H9 (cell line): ENCODE measurements around the gene OR5AC2. TPM values are rescaled to one million over a fixed set of nuclear protein-coding genes. Genes with fewer than 3 reads are reported as not detected.

Experiments used
- DNase-seq: peaks from one replicate; pipeline ENCODE4 v3.0.0-alpha.2; 2017
- H2AFZ ChIP-seq: one replicate; pipeline ENCODE4 v1.6.1; 2013; ENCODE audit warnings: mild to moderate bottlenecking, low read length, control low read depth, moderate library complexity
- H2AK5ac ChIP-seq: 2 replicates; pipeline ENCODE4 v1.6.1; 2013; ENCODE audit warnings: low read length, control low read depth, mixed read lengths; ENCODE audit not compliant: insufficient read length
- H2BK120ac ChIP-seq: one replicate; pipeline ENCODE4 v1.6.1; 2013; ENCODE audit warnings: low read depth, mild to moderate bottlenecking, low read length, control low read depth, inconsistent platforms; ENCODE audit not compliant: poor library complexity, severe bottlenecking
- H2BK12ac ChIP-seq: 2 replicates; pipeline ENCODE4 v1.6.1; 2013; ENCODE audit warnings: low read length, control low read depth, mixed read lengths, low read depth; ENCODE audit not compliant: insufficient read length
- H2BK15ac ChIP-seq: 2 replicates; pipeline ENCODE4 v1.6.1; 2013; ENCODE audit warnings: low read depth, low read length, control low read depth
- H2BK20ac ChIP-seq: one replicate; pipeline ENCODE4 v1.6.1; 2013; ENCODE audit warnings: low read depth, mild to moderate bottlenecking, low read length, control low read depth, inconsistent platforms; ENCODE audit not compliant: poor library complexity, severe bottlenecking
- H2BK5ac ChIP-seq: 2 replicates; pipeline ENCODE4 v1.6.1; 2013; ENCODE audit warnings: low read length, control low read depth, mixed read lengths; ENCODE audit not compliant: insufficient read length
- H3K14ac ChIP-seq: 2 replicates; pipeline ENCODE4 v1.6.1; 2013; ENCODE audit warnings: low read length, control low read depth; ENCODE audit not compliant: insufficient read depth
- H3K18ac ChIP-seq: 2 replicates; pipeline ENCODE4 v1.6.1; 2013; ENCODE audit warnings: low read depth, mild to moderate bottlenecking, mixed read lengths, low read length, control low read depth; ENCODE audit not compliant: insufficient read length
- H3K23ac ChIP-seq: 2 replicates; pipeline ENCODE4 v1.6.1; 2013; ENCODE audit warnings: low read length, control low read depth, mixed read lengths, low read depth; ENCODE audit not compliant: insufficient read length
- H3K23me2 ChIP-seq: 2 replicates; pipeline ENCODE4 v1.6.1; 2013; ENCODE audit warnings: low read depth, mild to moderate bottlenecking, mixed read lengths, low read length, control low read depth; ENCODE audit not compliant: insufficient read length, poor library complexity, severe bottlenecking
- H3K27ac ChIP-seq: 2 replicates; pipeline ENCODE4 v1.5.1; 2013; ENCODE audit warnings: low read length, control low read depth, mixed read lengths, low read depth; ENCODE audit not compliant: insufficient read length
- H3K27me3 ChIP-seq: 2 replicates; pipeline ENCODE4 v1.6.1; 2013; ENCODE audit warnings: low read length, control low read depth, inconsistent platforms; ENCODE audit not compliant: insufficient read depth
- H3K4ac ChIP-seq: 2 replicates; pipeline ENCODE4 v1.6.1; 2013; ENCODE audit warnings: low read depth, mild to moderate bottlenecking, control low read depth, inconsistent platforms, low read length, moderate library complexity
- H3K4me1 ChIP-seq: 2 replicates; pipeline ENCODE4 v1.6.1; 2013; ENCODE audit warnings: low read length, control low read depth, inconsistent platforms; ENCODE audit not compliant: insufficient read depth
- H3K4me2 ChIP-seq: 2 replicates; pipeline ENCODE4 v1.6.1; 2013; ENCODE audit warnings: low read length, control low read depth, mixed read lengths; ENCODE audit not compliant: insufficient read length, insufficient read depth
- H3K56ac ChIP-seq: 2 replicates; pipeline ENCODE4 v1.6.1; 2013; ENCODE audit warnings: low read depth, mild to moderate bottlenecking, mixed read lengths, low read length, control low read depth; ENCODE audit not compliant: insufficient read length
- H3K79me1 ChIP-seq: 2 replicates; pipeline ENCODE4 v1.6.1; 2013; ENCODE audit warnings: low read depth, mild to moderate bottlenecking, moderate library complexity, low read length, control low read depth, inconsistent platforms; ENCODE audit not compliant: insufficient read depth, poor library complexity, severe bottlenecking
- H3K79me2 ChIP-seq: 2 replicates; pipeline ENCODE4 v1.6.1; 2013; ENCODE audit warnings: low read length, control low read depth, inconsistent platforms; ENCODE audit not compliant: insufficient read depth
- H3K9ac ChIP-seq: 2 replicates; pipeline ENCODE4 v1.6.1; 2013; ENCODE audit warnings: low read length, control low read depth, mixed read lengths; ENCODE audit not compliant: insufficient read length; ENCODE audit errors: extremely low read depth
- H3K9me3 ChIP-seq: one replicate; pipeline ENCODE4 v1.6.1; 2013; ENCODE audit warnings: low read depth, low read length, inconsistent platforms; ENCODE audit not compliant: control insufficient read depth
- H3T11ph ChIP-seq: one replicate; pipeline ENCODE4 v1.6.1; 2013; ENCODE audit warnings: mild to moderate bottlenecking, low read length, control low read depth, inconsistent platforms
- H4K20me1 ChIP-seq: one replicate; pipeline ENCODE4 v1.6.1; 2013; ENCODE audit not compliant: control insufficient read depth, insufficient read length, insufficient read depth
- H4K5ac ChIP-seq: 2 replicates; pipeline ENCODE4 v1.6.1; 2013; ENCODE audit warnings: low read depth, mild to moderate bottlenecking, mixed read lengths, low read length, control low read depth; ENCODE audit not compliant: insufficient read length
- H4K8ac ChIP-seq: replicated peaks from 2 replicates; pipeline ENCODE4 v1.6.1; 2013; ENCODE audit warnings: low read length, control low read depth, mixed read lengths, low read depth; ENCODE audit not compliant: insufficient read length
- H4K91ac ChIP-seq: 2 replicates; pipeline ENCODE4 v1.6.1; 2013; ENCODE audit warnings: low read depth, mild to moderate bottlenecking, moderate library complexity, mixed read lengths, low read length, control low read depth; ENCODE audit not compliant: insufficient read length
- H3K27ac Mint-ChIP-seq, 3 experiments: 2 replicates in 2 of 3; 3 replicates in 1 of 3; pipeline ENCODE4 v1.8.0; 2020 to 2021; ENCODE audit warnings: mixed read lengths in 3 of 3, mild to moderate bottlenecking in 1 of 3, moderate library complexity in 1 of 3
- H3K27me3 Mint-ChIP-seq: 2 replicates; pipeline ENCODE4 v1.8.0; 2021; ENCODE audit warnings: low read depth, mild to moderate bottlenecking, moderate library complexity, mixed read lengths
- H3K36me3 Mint-ChIP-seq, 3 experiments: 2 replicates in 2 of 3; 3 replicates in 1 of 3; pipeline ENCODE4 v1.8.0; 2020 to 2021; ENCODE audit warnings: low read depth in 3 of 3, mixed read lengths in 3 of 3; ENCODE audit not compliant: insufficient read depth in 1 of 3
- H3K4me1 Mint-ChIP-seq, 2 experiments: 2 replicates each; pipeline ENCODE4 v1.8.0; 2020; ENCODE audit warnings: mixed read lengths in 2 of 2
- H3K4me3 Mint-ChIP-seq, 2 experiments: 2 replicates in 1 of 2; 3 replicates in 1 of 2; pipeline ENCODE4 v1.8.0; 2020 to 2021; ENCODE audit warnings: mild to moderate bottlenecking in 2 of 2, mixed read lengths in 2 of 2, moderate library complexity in 1 of 2
- H3K9me3 Mint-ChIP-seq, 2 experiments: 2 replicates in 1 of 2; 3 replicates in 1 of 2; pipeline ENCODE4 v1.8.0; 2020; ENCODE audit warnings: mild to moderate bottlenecking in 2 of 2, mixed read lengths in 2 of 2, moderate library complexity in 1 of 2
- CTCF ChIP-seq: fragments of 200-600 bp; sonication (generic); conservative IDR thresholded peaks from 3 replicates; pipeline ENCODE4 v1.8.0; 2021; ENCODE audit warnings: antibody characterized with exemption, mild to moderate bottlenecking
- WGBS: extraction: QIAGEN DNeasy Blood & Tissue Kit; methylation state at CpG from one replicate; pipeline ENCODE4 v1.1.7; 2013; ENCODE audit warnings: missing lambda C conversion rate, low lambda C conversion rate, mixed read lengths; ENCODE audit not compliant: insufficient read length; ENCODE audit errors: extremely low coverage; 5-methylcytosine and 5-hydroxymethylcytosine counted together
- total RNA-seq: library from RNA; stranded (reverse); gene quantifications from 2 replicates; pipeline ENCODE4 v1.2.1, GENCODE V29; 2021

OR5AC2 gene
- total RNA-seq, 1 experiment from 2014 or later = not detected

- H3K14ac ChIP-seq = no peak overlapping the region
- H3K9ac ChIP-seq = no peak overlapping the region
- no peaks in the 10 kb centered on the region for H3K27me3 ChIP-seq
- Mint-ChIP-seq H3K4me1 (0 out of 4 replicates have a peak, but pooled peaks cover 0 to 2% of the 10 kb centered on the region in 2 experiments), H3K9me3 (no peaks in the 10 kb centered on the region), H3K27ac (no peak overlapping the region), H3K27me3 (no peaks in the 10 kb centered on the region), H3K36me3 (no peaks in the 10 kb centered on the region; a peak in 1 of 7 replicates), H3K4me3 (no peak overlapping the region)
- no peak overlapping the region for H2AK5ac ChIP-seq
- no peak overlapping the region for H3K4me2 ChIP-seq
- H2BK20ac ChIP-seq = no peak overlapping the region
- H4K8ac ChIP-seq = no peak overlapping the region
- no peaks in the 10 kb centered on the region for H3K79me1 ChIP-seq
- no peak overlapping the region for H2BK12ac ChIP-seq
- no CpG with 5 or more reads among the region's 5 CpGs for WGBS
- H3K23ac ChIP-seq = no peak overlapping the region
- no peak overlapping the region for H2BK5ac ChIP-seq
- no peak overlapping the region for H3K18ac ChIP-seq
- H4K20me1 ChIP-seq = no peaks in the 10 kb centered on the region
- no peak overlapping the region for H4K5ac ChIP-seq
- no peak overlapping the region for H3T11ph ChIP-seq
- no peak overlapping the region for H2AFZ ChIP-seq
- H4K91ac ChIP-seq = no peak overlapping the region
- no peak overlapping the region for H3K56ac ChIP-seq
- H2BK120ac ChIP-seq = no peak overlapping the region
- DNase-seq = no peak
- no peak overlapping the region for H3K4ac ChIP-seq
- no peak overlapping the region for H2BK15ac ChIP-seq
- H3K4me1 ChIP-seq = no peaks in the 10 kb centered on the region
- no peaks in the 10 kb centered on the region for H3K79me2 ChIP-seq
- H3K9me3 ChIP-seq = no peaks in the 10 kb centered on the region
- no peak overlapping the region for H3K27ac ChIP-seq
- TF ChIP-seq CTCF = no peak
- H3K23me2 ChIP-seq = no peaks in the 10 kb centered on the region
These were observed 8.9 kb downstream of the OR5AC2 start for GRCh38 chr3:98095882-98096281.
